ENCODE measurements around the gene LENG1.
"Not testable (repeated sequence)": the region's sequence is repeated elsewhere in the genome, so short reads cannot be mapped to it uniquely, and the experiment has no call there.

LENG1 gene

GRCh38 chr19:54159352-54160181 is at the start of gene LENG1:
Gene LENG1 (minus strand): TSS chr19:54159721. CDS start chr19:54159695, 26 bp downstream.
- DNase-seq (ENCODE audit: low spot score), result peak; percentile 97

DNA sequence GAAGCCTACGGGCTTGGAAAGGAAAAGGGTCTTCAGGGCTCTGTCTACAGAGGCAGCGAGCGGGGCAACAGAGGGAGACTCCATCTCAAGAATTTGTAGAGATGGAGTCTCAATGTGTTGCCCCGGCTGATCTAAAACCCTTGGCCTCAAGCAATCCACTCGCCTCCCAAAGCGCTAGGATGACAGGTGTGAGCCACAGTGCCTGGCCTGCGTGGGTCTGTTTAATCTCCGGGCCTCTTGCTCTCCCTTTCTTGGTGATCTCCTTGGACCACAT is 49.2 kb upstream of the LENG1 start:
- DNase-seq (ENCODE audit: low spot score), result no peak

DNA sequence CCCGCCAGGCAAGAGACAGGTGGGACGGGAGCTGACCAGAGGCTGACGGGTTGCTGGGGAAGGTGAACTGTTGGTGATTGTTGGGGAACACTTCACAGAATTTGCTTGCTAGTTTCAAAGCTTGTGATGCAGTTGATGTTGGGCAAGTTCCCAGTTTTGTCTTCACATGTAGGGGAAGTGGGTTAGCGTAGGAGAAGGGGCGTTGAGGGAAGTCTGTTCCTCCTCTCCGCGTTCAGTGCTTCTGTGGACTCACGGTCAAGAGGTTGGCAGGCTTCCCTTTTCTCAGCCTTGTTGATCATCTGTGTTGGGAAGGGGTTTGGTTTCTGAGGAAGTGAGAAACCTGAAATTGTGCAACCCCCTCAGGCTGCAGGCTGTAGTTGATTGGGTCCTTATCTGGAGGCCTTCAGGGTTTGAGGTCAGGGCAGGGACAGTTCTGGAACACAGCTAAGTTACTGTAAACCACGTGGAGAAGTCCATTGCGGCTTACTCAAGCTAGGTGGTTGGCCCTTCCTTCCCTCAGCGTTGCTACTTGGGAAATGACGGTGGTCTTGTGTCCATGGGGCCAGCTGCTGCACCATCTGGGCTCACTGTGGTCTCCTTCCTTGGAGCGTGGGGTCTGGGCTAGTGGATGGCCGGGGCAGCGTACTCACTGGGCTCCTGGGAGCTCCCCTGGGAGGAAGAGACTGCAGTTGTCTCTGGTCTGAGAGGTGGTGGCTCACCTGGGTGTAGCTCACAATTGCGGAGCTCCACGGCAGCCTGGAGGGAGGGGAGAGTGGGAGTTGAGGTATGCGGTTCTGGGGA is 48.7 kb upstream of the LENG1 start:
- no peak for DNase-seq (ENCODE audit: low spot score)

- DNase-seq (ENCODE audit: low spot score), result no peak
Measured at GRCh38 chr19:54207676-54207982, 48.1 kb upstream of the LENG1 start.

- DNase-seq (ENCODE audit: low spot score), result not testable (repeated sequence)
Measured at GRCh38 chr19:54207193-54207592, 47.7 kb upstream of the LENG1 start.

DNA sequence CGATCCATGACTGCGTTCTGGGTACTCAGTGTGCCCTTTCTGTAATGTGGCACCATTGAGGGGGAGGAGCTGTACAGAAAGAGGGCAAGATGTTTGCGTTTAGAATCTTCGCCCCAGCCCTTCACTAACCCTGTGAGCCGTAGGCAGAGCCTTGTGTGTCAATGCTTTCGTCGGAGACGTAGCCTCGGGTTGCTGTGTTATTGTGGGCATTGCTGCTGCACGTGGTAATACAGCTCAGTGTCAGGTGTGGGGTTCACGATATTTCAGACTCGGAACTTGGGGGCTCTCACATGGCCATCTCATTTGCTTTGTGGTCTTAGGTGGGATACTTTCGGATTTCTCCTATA is 47.3 kb upstream of the LENG1 start:
- no peak for DNase-seq (ENCODE audit: low spot score)

- no peak for DNase-seq (ENCODE audit: low spot score)
Measured at GRCh38 chr19:54206030-54206830, 46.7 kb upstream of the LENG1 start.

- no peak for DNase-seq (ENCODE audit: low spot score)
Measured at GRCh38 chr19:54204767-54205468, 45.4 kb upstream of the LENG1 start.

DNA sequence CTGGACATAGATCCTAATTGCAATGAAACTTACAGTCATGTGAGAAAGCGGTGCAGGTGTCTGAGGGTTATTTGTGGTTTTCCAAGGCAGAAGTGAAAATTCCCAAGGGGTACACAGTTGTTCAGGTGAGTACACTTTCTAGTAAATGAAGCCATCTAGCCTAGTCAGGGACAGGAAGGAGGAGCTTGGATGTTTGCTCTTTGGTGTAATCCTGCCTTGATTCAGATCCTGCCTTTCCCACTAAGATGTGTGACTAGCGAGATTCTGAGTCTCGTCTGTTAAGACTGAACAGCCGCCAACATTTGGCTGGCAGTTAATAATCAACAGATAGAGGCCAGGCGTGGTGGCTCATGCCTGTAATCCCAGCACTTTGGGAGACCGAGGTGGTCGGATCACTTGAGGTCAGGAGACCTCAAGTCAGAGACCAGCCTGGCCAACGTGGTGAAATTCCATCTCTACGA is 43.7 kb upstream of the LENG1 start:
- DNase-seq (ENCODE audit: low spot score), result no peak

DNA sequence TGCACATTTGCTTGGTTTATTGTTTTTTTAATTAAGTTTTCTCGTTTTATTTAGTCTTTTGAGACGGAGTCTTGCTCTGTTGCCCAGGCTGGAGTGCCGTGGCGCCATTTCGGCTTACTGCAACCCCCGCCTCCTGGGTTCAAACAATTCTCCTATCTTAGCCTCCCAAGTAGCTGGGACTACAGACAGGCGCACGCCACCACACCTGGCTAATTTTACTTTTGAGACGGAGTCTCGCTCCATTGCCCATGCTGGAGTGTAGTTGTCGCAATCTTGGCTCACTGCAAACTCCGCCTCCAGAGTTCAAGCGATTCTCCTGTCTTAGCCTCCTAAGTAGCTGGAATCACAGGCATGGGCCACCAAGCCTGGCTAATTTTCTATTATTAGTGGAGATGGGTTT is 42.5 kb upstream of the LENG1 start:
- no peak for DNase-seq (ENCODE audit: low spot score)

GRCh38 chr19:54201172-54201701 is 41.7 kb upstream of the LENG1 start:
- DNase-seq (ENCODE audit: low spot score), result no peak

DNA sequence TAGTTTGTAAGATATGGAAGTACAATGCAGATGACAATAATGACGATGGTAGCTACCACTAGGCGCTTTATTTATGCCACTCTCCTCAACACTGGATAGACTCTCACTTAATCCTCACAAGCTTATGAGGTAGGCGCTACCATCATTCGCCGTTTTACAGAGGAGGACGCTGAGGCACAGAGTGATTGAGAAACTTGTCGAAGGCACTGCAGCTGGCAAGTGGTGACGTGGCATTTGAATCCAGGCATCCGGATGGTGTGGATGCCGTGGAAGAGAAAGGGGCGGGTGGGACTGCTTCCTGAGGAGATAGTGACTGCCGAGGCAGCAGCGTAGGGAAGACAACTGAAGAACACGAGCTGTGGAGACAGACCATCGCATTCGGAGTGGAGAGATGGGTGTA is 39.9 kb upstream of the LENG1 start:
- no peak for DNase-seq (ENCODE audit: low spot score)

GRCh38 chr19:54197121-54197520 is 37.6 kb upstream of the LENG1 start:
- no peak for DNase-seq (ENCODE audit: low spot score)

DNA sequence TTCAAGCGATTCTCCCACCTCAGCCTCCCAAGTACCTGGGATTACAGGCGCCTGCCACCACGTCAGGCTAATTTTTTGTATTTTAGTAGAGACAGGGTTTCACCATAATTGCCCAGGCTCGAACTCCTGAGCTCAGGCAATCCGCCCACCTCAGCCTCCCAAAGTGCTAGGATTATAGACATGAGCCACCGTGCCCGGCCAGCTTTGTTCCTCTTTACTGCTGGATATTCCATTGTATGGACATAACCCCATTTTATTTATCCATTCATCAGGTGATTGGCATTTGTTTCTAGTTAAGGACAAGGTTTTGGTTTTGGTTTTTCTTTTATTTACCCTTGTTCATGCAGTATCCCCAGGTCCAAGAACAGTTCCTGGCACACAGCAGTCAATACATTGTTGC is 37.0 kb upstream of the LENG1 start:
- no peak for DNase-seq (ENCODE audit: low spot score)

DNA sequence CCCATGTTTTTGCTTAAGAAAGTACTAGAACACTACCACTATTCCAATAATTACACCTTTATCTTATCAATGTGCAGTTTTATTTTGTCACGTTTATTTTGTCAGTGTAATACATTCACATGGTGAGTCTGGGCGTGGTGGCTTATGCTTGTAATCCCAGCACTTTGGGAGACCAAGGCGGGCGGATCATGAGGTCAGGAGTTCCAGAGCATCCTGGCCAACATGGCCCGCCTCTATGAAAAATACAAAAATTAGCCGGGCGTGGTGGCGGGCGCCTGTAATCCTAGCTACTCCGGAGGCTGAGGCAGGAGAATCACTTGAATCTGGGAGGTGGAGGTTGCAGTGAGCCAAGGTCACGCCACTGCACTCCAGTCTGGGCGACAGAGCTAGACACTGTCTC is 34.9 kb upstream of the LENG1 start:
- DNase-seq (ENCODE audit: low spot score), result not testable (repeated sequence)

DNA sequence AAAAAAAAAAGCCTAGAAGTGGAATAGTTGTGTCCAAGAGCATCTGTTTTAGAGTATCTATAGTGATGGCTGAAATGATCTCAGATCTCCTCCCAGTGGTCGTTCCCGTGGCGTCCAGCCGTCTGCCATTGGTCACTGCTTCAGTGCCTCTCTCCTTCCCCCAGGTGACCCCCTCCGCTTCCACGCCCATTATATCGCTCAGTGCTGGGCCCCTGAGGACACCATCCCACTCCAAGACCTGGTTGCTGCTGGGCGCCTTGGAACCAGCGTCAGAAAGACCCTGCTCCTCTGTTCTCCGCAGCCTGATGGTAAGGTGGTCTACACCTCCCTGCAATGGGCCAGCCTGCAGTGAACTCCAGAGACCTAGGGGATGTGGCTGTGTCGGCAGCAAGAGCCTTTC is 33.5 kb upstream of the LENG1 start:
- no peak for DNase-seq (ENCODE audit: low spot score)

DNA sequence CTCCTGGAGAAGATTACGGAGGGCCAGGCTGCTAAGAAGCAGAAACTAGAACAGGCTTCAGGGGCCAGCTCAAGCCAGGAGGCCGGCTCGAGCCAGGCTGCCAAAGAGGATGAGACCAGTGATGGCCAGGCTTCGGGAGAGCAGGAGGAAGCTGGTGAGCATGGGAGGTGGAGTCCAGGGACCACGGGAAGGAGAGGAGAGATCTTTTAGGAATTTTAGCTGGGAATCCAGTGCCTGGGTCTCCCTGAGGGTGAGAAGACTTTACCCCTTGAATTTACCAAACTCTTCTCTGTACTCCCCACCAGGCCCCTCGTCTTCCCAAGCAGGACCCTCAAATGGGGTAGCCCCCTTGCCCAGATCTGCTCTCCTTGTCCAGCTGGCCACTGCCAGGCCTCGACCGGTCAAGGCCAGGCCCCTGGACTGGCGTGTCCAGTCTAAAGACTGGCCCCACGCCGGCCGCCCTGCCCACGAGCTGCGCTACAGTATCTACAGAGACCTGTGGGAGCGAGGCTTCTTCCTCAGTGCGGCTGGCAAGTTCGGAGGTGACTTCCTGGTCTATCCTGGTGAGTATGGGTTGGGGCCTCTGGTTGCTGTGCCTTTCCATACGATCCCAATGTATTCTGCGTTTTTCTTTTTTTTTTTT is 32.4 kb upstream of the LENG1 start:
- DNase-seq (ENCODE audit: low spot score), result no peak

DNA sequence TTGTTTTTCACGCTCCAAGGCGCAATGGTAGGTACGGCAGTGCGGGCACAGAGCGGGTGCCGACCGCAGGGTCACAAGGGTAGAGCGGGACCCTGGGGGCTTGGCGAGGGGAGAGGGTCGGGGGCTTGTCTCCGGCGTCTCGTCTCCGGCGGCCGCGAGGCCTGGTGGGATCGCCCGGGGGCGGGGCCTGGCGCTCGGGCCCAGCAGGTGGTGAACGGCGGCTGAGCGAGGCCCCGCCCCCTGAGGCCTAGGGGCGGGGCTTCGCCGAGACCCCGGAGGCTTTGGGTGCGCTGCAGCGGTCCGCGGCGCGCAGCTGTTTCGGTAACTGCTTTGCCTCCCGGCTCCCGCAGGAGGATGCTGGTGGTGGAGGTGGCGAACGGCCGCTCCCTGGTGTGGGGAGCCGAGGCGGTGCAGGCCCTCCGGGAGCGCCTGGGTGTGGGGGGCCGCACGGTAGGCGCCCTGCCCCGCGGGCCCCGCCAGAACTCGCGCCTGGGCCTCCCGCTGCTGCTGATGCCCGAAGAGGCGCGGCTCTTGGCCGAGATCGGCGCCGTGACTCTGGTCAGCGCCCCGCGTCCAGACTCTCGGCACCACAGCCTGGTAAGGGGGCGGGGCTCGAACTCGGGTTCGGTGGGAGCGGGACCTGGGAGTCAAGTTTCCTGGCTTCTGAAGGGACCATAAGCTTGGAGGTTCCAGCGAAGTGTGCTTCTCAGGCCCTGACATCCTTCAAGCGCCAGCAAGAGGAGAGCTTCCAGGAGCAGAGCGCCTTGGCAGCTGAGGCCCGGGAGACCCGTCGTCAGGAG is 31.7 kb upstream of the LENG1 start, which contains the start of gene TSEN34:
Gene TSEN34, plus strand, starts transcription at position 298 of the 800 bp plus-strand sequence. Its CDS starts 57 bp downstream, at position 355.
- peak; percentile 81 for DNase-seq (ENCODE audit: low spot score)

- peak; percentile 88 for DNase-seq (ENCODE audit: low spot score)
Measured at GRCh38 chr19:54190503-54191010, 31.0 kb upstream of the LENG1 start.

Data from AG20443 (cell line).